ENCODE measurements around the gene DPF1.

Gene DPF1

DNA sequence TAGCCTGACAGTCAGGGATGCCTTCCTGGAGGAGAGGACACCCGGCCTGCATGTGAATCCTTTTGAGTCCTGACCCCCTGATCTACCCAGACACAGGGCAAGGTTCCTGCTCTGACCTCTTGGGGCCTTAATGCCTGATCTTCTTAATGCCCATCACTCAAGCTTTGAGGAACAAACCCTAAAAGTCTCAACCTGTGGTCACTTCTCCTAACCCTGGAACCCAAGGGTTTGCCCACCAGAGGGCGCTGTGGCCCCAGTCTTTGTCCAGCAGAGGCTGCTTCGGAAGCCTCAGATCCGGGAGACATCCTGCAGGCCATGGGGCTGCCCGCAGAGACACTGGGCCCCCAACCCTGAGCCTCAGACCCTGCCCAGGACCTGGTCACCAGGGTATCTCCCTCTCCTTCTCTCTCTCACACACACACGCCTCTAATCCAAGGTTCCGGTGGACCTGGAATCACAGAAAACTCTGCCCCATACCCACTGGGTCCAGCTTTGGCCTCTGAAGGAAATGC, 9.8 kb upstream of the DPF1 start (continued):
- TF ChIP-seq, protein P1, sequence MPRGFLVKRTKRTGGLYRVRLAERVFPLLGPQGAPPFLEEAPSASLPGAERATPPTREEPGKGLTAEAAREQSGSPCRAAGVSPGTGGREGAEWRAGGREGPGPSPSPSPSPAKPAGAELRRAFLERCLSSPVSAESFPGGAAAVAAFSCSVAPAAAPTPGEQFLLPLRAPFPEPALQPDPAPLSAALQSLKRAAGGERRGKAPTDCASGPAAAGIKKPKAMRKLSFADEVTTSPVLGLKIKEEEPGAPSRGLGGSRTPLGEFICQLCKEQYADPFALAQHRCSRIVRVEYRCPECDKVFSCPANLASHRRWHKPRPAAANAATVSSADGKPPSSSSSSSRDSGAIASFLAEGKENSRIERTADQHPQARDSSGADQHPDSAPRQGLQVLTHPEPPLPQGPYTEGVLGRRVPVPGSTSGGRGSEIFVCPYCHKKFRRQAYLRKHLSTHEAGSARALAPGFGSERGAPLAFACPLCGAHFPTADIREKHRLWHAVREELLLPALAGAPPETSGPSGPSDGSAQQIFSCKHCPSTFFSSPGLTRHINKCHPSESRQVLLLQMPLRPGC (tag by site-specific recombination; IDR thresholded peaks at IDR 0.05): no peak
- TF ChIP-seq ZSCAN16 (tag by site-specific recombination; IDR thresholded peaks at IDR 0.05) (no peak), ZNF416 (tag by site-specific recombination; IDR thresholded peaks at IDR 0.05) (no peak), BCL11B (tag by site-specific recombination; IDR thresholded peaks at IDR 0.05; ENCODE audit: low read depth) (0 out of 2 replicates have a peak, but pooled peaks have one; percentile 62), ZNF423 (tag by site-specific recombination; IDR thresholded peaks at IDR 0.05) (no peak), KLF16 (tag by site-specific recombination; IDR thresholded peaks at IDR 0.05) (no peak), MZF1 (tag by site-specific recombination; IDR thresholded peaks at IDR 0.05; ENCODE audit: borderline replicate concordance) (no peak), ZNF248 (tag by site-specific recombination; IDR thresholded peaks at IDR 0.05) (no peak), ZBTB48 (tag by site-specific recombination; IDR thresholded peaks at IDR 0.05) (no peak; the same call in 1 of the 2 replicates), ZNF555 (tag by site-specific recombination; conservative IDR thresholded peaks at IDR 0.05) (no peak), PRDM1 (tag by site-specific recombination; IDR thresholded peaks at IDR 0.05) (no peak), ZNF202 (tag by site-specific recombination; IDR thresholded peaks at IDR 0.05; ENCODE audit: borderline replicate concordance) (no peak), ZFP69B (tag by site-specific recombination; IDR thresholded peaks at IDR 0.05) (no peak), REPIN1 (tag by site-specific recombination; IDR thresholded peaks at IDR 0.05; ENCODE audit: low read depth) (no peak), GFI1B (tag by site-specific recombination; IDR thresholded peaks at IDR 0.05) (no peak), KLF8 (tag by site-specific recombination; IDR thresholded peaks at IDR 0.05) (no peak), ZNF292 (tag by site-specific recombination; IDR thresholded peaks at IDR 0.05; ENCODE audit: borderline replicate concordance, low read depth) (no peak)
- TF ChIP-seq, protein P2, sequence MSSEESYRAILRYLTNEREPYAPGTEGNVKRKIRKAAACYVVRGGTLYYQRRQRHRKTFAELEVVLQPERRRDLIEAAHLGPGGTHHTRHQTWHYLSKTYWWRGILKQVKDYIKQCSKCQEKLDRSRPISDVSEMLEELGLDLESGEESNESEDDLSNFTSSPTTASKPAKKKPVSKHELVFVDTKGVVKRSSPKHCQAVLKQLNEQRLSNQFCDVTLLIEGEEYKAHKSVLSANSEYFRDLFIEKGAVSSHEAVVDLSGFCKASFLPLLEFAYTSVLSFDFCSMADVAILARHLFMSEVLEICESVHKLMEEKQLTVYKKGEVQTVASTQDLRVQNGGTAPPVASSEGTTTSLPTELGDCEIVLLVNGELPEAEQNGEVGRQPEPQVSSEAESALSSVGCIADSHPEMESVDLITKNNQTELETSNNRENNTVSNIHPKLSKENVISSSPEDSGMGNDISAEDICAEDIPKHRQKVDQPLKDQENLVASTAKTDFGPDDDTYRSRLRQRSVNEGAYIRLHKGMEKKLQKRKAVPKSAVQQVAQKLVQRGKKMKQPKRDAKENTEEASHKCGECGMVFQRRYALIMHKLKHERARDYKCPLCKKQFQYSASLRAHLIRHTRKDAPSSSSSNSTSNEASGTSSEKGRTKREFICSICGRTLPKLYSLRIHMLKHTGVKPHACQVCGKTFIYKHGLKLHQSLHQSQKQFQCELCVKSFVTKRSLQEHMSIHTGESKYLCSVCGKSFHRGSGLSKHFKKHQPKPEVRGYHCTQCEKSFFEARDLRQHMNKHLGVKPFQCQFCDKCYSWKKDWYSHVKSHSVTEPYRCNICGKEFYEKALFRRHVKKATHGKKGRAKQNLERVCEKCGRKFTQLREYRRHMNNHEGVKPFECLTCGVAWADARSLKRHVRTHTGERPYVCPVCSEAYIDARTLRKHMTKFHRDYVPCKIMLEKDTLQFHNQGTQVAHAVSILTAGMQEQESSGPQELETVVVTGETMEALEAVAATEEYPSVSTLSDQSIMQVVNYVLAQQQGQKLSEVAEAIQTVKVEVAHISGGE (tag by site-specific recombination; conservative IDR thresholded peaks at IDR 0.05; ENCODE audit: low read depth): 0 out of 2 replicates have a peak, but pooled peaks have one; percentile 16
- TF ChIP-seq, protein P3, sequence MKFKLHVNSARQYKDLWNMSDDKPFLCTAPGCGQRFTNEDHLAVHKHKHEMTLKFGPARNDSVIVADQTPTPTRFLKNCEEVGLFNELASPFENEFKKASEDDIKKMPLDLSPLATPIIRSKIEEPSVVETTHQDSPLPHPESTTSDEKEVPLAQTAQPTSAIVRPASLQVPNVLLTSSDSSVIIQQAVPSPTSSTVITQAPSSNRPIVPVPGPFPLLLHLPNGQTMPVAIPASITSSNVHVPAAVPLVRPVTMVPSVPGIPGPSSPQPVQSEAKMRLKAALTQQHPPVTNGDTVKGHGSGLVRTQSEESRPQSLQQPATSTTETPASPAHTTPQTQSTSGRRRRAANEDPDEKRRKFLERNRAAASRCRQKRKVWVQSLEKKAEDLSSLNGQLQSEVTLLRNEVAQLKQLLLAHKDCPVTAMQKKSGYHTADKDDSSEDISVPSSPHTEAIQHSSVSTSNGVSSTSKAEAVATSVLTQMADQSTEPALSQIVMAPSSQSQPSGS (tag by site-specific recombination; IDR thresholded peaks at IDR 0.05; ENCODE audit: low read depth): no peak
- TF ChIP-seq, protein P4, sequence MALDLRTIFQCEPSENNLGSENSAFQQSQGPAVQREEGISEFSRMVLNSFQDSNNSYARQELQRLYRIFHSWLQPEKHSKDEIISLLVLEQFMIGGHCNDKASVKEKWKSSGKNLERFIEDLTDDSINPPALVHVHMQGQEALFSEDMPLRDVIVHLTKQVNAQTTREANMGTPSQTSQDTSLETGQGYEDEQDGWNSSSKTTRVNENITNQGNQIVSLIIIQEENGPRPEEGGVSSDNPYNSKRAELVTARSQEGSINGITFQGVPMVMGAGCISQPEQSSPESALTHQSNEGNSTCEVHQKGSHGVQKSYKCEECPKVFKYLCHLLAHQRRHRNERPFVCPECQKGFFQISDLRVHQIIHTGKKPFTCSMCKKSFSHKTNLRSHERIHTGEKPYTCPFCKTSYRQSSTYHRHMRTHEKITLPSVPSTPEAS (tag by site-specific recombination; IDR thresholded peaks at IDR 0.05): no peak
- TF ChIP-seq, protein P5, sequence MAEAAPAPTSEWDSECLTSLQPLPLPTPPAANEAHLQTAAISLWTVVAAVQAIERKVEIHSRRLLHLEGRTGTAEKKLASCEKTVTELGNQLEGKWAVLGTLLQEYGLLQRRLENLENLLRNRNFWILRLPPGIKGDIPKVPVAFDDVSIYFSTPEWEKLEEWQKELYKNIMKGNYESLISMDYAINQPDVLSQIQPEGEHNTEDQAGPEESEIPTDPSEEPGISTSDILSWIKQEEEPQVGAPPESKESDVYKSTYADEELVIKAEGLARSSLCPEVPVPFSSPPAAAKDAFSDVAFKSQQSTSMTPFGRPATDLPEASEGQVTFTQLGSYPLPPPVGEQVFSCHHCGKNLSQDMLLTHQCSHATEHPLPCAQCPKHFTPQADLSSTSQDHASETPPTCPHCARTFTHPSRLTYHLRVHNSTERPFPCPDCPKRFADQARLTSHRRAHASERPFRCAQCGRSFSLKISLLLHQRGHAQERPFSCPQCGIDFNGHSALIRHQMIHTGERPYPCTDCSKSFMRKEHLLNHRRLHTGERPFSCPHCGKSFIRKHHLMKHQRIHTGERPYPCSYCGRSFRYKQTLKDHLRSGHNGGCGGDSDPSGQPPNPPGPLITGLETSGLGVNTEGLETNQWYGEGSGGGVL (tag by site-specific recombination; IDR thresholded peaks at IDR 0.05): no peak
- TF ChIP-seq, protein P6, sequence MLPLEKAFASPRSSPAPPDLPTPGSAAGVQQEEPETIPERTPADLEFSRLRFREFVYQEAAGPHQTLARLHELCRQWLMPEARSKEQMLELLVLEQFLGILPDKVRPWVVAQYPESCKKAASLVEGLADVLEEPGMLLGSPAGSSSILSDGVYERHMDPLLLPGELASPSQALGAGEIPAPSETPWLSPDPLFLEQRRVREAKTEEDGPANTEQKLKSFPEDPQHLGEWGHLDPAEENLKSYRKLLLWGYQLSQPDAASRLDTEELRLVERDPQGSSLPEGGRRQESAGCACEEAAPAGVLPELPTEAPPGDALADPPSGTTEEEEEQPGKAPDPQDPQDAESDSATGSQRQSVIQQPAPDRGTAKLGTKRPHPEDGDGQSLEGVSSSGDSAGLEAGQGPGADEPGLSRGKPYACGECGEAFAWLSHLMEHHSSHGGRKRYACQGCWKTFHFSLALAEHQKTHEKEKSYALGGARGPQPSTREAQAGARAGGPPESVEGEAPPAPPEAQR (tag by site-specific recombination; IDR thresholded peaks at IDR 0.05): no peak
- TF ChIP-seq, protein P7, sequence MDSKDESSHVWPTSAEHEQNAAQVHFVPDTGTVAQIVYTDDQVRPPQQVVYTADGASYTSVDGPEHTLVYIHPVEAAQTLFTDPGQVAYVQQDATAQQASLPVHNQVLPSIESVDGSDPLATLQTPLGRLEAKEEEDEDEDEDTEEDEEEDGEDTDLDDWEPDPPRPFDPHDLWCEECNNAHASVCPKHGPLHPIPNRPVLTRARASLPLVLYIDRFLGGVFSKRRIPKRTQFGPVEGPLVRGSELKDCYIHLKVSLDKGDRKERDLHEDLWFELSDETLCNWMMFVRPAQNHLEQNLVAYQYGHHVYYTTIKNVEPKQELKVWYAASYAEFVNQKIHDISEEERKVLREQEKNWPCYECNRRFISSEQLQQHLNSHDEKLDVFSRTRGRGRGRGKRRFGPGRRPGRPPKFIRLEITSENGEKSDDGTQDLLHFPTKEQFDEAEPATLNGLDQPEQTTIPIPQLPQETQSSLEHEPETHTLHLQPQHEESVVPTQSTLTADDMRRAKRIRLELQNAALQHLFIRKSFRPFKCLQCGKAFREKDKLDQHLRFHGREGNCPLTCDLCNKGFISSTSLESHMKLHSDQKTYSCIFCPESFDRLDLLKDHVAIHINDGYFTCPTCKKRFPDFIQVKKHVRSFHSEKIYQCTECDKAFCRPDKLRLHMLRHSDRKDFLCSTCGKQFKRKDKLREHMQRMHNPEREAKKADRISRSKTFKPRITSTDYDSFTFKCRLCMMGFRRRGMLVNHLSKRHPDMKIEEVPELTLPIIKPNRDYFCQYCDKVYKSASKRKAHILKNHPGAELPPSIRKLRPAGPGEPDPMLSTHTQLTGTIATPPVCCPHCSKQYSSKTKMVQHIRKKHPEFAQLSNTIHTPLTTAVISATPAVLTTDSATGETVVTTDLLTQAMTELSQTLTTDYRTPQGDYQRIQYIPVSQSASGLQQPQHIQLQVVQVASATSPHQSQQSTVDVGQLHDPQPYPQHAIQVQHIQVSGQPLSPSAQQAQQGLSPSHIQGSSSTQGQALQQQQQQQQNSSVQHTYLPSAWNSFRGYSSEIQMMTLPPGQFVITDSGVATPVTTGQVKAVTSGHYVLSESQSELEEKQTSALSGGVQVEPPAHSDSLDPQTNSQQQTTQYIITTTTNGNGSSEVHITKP (tag by site-specific recombination; IDR thresholded peaks at IDR 0.05): no peak

Data from HEK293 (cell line).